ENCODE measurements around the gene SORT1.
A peak's percentile ranks its signal among the peaks of the same experiment; 100 is the strongest.
"Not testable (repeated sequence)": the region's sequence is repeated elsewhere in the genome, so short reads cannot be mapped to it uniquely, and the experiment has no call there.

SORT1 gene

DNA sequence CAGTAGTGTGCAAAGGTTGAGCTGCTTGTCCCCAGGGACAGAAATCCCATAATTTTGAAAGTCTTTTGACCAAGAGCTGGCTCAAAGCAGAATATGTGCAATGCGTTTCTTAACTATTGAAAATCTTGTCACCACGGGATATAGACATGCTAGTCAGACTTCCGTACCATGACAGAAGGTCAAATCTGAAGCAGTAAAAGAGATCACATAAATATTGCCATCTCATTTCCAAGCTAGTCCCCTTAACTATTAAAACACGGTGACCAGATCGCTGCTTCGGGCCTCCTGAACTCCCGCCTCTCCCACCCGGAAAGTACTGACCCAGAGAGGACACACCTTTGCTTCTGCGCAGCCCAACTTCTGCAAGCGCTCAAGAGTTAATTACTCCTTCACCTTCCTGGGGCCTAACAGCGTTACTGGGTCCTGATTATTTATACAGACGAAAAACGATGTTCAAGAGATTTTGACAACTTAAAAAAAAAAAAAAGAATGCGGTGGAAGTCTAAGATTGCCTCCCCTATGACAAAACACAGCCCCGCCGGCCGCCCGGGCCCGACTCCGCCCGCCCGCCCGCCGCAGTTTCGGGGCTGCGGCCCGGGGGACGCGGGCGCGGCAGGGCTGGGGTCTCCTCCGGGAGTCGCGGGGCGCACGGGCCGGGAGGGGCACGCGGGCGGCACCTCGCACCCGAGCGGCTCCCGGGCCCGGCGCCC lies 692 bp downstream of the SORT1 start:
- no peak for DNase-seq (ENCODE audit: low read depth, low spot score)

DNA sequence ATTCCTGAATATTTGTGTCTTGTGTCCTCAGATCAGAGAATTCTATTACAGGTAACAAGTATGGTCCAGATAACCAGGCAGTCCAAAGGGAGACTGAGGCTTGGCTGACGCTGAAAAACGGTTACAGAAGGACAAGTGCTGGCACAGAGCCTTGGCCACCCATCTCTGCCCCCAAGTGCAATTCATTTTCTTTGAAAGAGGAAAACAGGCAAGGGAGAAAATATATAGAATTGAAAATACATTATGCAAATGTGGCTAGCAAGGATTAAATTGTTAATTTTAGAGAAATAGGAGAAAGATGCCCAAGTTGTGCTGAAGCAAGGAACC lies 1.2 kb downstream of the SORT1 start:
- no peak for DNase-seq (ENCODE audit: low read depth, low spot score)

DNA sequence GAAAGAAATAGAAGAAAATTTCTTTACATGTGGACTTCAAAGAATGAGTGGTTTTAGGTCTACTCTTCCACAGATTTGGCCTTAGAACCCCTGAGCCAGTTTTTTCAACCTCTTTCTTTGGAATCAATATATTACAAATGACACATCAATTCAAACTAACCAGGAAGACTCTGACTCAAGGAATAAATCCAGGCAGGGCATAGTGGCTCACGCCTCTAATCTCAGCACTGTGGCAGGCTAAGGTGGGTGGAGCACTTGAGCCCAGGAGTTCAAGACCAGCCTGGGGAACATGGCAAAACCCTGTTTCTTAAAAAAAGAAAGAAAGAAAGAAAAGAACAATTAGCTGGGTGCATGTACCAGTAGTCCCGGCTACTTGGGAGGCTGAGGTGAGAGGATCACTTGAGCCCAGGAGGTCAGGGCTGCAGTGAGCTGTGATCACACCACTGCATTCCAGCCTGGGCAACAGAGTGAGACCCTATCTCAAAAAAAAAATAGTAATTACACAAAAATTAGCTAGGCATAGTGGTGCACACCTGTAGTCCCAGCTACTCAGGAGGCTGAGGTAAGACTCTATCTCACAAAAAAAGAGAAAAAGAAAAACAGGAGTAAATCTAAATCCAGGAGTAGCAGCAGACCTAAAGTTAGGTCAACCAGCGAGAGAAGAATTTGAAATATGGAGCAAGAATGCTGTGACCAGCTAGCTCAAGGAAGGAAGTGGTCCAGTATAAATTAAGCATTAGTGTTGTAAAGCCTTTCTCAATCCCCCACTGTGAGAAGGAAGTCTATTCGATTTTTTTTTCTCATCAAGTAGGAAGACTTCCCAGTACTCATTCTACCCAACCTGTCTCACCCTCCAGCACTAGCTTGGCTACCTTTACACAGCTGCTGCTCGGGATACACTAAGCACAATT lies 1.9 kb downstream of the SORT1 start:
- DNase-seq (ENCODE audit: low read depth, low spot score) = no peak

DNA sequence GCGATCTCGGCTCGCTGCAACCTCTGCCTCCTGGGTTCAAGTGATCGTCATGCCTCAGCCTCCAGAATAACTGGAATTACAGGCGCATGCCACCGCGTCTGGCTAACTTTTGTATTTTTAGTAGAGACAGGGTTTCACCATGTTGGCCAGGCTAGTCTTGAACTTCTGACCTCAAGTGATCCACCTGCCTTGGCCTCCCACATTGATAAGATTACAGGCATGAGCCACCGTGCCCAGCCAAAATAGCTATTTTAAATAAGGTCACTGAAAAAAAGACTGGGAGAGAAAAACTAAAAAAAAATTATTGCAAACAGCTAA lies 2.5 kb downstream of the SORT1 start:
- not testable (repeated sequence) for DNase-seq (ENCODE audit: low read depth, low spot score)

DNA sequence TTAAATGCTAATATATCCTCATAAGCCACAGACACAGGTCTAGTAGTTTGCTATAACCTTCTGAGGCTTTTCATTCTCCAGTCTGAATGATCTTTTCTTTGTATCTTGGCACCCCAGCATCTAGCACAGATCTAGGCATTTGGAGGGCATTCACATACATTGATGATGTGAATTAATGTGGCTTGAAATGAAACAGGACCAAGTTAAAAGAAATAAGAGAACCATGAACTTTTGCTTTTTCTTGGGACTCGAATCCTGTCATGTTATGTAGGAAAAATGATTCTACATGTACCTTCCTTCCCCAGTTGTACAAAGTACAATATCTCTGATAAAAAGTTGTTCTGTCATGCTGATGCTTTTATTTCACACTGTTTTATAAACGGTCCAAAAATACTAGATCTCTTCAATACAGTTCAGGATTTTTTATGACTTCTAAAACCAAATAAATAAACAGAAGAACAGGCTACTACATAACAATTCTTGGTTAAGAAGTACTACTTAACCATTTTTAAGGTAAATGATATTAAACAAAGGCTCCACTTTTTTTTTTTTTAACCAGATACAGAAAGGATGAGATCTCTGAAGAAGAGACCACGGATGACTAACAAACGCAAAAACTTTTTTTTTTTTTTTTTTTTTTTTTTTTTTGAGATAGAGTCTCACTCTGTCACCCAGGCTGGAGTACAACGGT lies 3.0 kb downstream of the SORT1 start:
- no peak for DNase-seq (ENCODE audit: low read depth, low spot score)

DNA sequence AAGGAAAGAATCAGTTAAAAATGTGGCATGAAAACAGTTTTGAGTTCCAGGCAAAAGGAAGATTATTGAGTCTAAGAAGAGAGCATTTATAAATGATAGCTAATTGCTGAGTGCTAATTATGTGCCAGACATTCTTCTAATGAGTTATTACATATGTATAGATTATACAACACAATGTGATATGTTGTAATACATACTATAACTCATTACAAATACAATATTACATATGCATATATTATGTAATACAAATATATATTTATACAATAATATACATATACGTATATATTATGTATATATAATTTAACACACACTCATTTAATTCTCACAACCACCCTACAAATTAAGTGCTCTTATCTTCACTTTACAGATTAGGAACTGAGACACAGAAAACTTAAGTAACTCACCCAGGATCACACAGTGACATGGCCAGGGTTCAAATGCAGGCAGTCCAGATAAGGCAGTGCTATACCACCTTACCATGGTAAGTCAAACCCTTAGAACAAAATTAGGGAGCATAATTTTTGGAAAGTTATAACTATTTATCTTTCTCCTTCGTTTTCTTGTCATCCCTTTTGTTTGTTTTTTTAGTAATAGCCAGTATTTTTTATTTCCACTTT lies 4.0 kb downstream of the SORT1 start:
- no peak for DNase-seq (ENCODE audit: low read depth, low spot score)

DNA sequence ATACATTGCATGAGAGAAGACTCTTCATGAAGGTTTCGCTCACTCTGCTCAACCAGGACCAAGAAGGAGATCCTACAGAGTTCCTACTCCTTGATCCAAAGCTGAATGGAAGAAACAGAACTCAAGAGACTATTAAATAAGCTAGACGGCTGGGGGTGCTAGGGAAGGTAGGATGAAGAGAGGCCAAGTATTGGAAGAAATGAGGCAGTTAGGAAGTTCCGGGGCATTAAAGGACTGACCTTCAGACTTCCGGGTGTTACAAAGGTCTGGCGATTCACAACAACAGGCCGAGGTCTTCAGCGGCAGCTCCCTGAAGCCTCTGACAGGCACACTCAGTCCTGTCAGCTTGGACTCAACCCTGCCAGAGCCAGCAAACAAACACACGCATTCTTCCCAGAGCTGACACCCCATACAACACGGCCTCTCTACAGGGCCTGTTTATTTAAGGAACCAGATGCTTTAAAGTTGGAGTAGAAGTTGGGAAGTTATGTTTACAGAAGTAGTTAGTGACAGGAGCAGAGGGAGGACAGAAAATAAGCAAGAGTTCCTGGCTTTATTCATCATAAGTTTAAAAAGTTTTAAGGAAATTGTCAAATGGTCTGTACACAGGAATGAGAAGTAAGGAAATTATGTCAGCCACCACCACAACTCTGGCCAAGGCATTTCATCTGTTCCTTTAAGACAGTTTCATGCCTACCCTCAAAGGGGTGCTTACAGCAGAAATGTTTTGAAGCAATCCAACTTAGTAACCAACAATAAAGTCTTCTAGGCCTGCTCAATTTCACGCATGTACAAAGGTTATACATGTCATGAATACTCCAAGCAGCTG lies 4.7 kb downstream of the SORT1 start:
- DNase-seq (ENCODE audit: low read depth, low spot score) = peak; percentile 63

DNA sequence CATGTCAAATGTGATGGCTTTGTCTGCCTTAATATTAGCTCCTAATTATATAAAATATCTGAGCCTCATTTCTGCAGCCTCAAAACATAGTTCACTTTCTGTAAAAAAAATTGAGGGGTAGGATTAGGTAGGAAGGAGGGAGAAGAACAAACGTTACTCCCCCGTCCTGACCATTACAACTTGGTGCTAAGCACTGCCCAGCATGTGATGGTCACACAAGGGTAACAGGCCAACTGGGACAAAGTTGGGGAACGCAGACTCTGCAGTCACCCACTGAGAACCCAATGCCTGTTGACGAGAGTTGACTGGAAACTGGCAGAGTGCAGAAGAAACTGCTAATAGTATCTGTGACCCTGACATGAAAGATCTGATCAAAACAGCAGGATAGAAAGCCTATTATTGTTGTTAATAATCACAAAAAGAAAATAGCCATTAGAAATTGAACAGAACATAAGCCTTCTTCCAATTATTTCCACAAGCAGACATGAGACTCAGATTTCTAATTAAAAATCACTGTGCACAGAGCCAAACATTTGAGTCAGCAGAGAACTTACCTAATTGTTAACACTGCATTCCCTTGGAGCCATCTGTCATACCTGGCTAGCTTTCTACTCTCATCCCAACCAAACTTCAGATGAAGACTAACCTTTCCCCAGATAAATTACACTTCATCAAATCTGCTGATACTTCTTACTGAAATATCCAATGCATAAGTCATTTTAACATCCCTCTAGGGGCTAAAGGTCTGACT lies 5.5 kb downstream of the SORT1 start:
- DNase-seq (ENCODE audit: low read depth, low spot score) = no peak

DNA sequence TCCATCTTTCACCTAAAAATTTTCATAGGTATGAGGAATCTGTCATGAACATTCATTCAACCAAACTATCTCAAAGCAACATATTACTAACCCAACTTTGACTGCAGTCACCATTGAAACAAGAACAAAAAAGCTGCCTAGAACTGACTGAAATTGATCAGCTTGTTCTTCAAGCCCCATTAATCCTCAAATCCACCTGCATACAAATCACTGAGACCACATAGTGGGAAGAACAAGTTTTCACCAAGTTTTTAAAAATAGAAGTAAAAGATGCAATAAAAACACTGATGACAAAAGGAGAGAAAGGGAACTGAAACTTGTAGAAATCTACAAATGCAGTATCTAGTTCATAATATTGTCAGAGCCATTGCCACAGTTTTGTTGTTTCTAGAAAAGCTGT lies 6.1 kb downstream of the SORT1 start:
- DNase-seq (ENCODE audit: low read depth, low spot score) = no peak

DNA sequence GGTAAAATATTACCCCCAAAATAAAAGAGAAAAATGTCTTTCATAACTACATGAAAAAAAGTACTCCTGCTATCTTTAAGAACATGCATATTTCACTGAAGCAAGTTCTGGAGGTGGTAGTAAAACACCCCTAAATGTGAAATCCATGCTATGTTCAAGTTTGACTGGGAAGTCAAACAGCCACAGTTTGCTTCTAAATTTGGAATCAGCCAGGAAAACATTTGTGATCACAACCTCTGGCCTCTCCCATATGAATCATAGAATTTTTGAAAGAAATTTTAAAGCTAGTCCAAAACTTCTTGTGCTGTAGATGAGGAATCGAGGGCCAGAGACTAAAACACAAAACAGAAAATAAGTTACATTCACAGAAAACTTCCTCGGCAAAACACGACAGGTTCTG lies 6.6 kb downstream of the SORT1 start:
- DNase-seq (ENCODE audit: low read depth, low spot score) = no peak

DNA sequence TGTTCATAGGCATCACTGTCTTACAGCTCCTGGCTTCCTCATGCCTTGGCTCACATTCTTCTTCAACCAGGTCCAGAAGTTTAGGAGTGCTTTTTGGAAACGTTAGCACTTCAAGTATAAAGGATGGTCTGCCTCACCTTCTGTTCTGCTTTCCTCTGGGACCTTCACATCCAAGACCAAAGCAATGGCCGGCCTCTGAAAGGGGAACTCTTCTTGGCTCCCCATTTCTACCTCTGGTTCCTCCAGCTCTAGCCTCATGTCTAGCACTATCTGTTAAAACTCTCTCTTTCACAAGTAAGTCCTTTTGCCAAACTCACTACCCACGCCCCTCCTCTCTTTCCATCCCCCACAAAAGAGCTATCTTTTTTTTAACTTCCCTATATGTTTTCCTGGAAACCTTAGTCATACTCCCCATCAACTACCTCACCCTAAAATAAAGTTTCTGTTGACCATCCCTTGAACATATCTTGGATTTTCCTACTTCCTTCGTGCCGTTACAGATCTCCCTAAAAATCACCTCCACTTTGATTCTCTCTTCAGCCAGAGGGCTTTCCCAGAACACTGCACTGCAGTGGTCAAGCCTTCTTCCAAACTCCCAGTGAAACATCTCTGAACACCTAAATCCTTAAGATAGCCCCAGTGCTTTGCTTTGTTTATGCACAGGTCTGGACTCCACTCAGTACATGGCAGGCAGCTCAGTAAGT lies 7.9 kb downstream of the SORT1 start:
- no peak for DNase-seq (ENCODE audit: low read depth, low spot score)

DNA sequence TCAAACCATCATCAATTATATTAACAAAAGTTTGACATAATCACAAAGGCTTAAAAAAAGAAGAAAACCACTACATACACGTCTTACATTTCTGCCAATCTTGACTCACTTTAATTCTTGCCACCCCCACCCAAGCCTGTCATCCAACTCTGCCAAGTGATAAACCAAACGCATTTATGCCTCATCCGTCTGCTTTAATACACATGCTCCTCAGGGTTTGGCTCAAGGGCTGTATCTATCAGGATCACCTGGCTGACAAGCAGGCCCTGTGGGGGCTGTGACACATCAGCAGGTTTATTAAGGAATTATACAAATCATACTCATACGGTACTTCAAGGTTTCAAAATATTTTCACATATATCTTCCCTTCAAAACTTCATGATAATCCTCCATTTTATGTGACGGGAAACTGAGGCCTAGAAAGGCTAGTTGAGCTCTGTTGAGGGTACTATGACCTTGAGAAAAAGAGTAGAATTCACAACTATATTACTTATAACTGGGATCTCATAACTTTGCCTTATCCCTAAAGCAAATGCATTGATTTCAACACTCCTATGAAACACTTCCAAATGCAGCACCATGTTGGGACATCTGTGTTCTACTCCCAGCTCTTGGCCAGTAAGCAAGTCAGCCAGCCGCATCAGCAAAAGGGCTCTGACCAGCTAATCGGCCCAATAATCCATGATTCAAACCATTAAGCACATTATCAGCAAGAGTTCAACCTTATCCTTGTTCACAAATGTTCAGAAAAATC lies 8.7 kb downstream of the SORT1 start:
- DNase-seq (ENCODE audit: low read depth, low spot score) = no peak

DNA sequence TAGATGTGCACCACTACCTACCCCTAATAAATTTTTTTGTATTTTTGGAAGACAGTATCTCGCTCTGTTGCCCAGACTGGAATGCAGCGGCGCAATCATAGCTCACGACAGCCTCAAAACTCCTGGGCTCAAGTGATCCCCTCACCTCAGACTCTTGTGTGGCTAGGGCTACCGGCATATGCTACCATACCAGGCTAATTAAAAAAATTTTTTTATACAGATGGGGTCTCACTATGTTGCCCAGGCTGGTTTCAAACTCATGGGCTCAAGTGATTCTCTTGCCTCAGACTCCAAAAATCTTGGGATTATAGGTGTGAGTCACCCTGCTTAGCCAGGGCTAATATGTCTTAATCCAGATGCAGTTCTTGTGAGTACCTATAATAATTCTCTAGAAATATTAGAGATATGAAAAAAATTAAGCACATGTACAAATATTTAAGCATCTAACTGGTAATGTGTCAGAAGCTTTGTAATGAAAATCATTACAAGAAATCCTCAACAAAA lies 9.5 kb downstream of the SORT1 start:
- no peak for DNase-seq (ENCODE audit: low read depth, low spot score)

DNA sequence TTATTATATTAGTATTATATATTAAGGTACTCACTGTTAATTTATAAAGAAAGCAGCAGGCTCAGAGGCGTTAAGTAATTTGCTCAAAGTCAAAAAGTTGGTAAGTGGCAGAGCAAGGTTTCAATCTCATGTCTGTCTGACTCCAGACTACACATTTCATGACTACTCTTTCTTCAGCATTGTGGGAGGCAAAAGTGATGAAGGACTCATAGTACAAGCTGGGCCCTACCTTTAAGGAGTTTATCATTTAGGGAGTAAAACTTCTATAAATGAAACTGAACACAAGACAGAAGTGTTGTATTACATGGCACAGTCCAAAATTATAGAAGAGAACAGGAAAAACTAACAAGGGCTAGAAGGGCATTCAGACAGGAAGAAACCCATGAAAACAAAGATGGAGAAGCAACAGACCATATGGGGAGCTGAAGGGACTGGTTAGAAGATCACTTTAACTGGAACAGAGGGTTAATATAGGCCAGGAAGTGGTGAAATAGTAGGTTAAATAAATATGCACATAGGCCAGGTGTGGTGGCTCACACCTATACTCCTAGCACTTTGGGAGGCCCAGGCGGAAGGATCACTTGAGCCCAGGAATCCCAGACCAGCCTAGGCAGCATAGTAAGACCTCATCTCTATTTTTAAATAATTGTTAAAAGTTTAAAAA lies 11.5 kb downstream of the SORT1 start:
- DNase-seq (ENCODE audit: low read depth, low spot score) = no peak

DNA sequence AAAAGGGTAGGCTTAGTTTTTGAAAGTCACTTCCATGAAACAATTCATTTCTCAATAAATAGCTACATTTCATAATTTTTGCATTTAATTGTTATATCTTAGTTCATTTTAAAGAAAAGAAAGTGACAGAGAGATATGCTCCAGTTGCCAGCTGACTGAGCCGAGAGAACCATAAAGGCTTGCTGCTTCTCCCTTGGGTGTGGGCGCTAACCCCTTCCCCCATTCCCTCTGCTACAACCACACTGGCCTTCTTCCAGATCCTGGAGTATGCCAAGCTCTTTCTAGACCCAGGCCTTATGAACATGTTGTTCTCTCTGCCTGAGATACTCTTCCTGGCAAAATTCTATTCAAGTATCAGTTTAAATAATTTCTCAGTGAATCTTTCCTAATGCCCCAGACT lies 12.3 kb downstream of the SORT1 start:
- no peak for DNase-seq (ENCODE audit: low read depth, low spot score)

DNA sequence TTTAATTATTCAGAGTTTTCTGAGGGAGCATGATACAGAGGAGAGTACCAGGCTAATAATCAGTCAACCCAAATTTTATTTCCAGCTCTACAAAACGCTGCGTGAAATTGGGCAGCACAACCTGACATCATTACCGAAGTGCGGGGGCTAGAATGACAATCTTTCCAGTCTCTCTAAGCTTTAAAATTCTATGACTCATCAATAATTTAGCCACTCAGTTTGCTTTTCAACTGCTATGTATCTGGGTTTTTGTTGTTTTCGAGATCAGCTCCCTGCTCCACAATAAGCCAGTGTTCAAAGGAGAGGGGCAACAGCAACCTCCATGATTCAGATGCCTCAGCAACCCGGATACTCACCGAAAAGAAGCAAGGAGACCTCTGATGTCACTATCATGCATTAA lies 13.9 kb downstream of the SORT1 start:
- DNase-seq (ENCODE audit: low read depth, low spot score) = no peak

DNA sequence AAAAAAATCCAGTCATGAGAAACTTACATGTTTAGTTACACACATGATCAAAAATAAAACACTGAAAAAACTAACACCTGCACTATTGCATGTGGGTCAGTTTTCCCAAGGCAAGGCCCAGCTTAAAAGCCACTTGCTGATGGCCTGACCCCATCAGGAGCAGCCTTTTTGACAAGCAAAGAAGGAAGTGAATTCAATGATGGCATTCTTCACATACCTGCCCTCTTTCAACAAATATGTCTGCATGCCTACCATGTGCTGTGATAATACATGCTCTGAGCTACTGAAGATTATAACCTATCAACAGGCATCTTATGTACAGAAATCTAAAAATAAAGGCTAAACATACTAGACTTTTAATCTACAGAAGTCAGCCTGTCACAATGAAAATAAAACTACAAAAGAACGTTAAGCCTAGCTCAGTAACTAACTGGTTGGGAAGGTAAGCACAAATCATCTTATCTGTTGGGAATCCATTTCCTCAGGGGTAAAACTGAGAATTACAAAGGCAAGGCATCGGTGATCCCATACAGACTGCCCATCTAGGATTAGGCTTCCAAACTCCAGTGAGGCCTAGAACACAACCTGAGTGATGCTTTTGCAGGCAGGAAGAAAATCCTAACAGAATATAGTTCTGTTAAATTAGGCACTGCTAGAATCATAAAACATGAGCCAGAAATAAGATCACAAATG lies 14.5 kb downstream of the SORT1 start:
- no peak for DNase-seq (ENCODE audit: low read depth, low spot score)

DNA sequence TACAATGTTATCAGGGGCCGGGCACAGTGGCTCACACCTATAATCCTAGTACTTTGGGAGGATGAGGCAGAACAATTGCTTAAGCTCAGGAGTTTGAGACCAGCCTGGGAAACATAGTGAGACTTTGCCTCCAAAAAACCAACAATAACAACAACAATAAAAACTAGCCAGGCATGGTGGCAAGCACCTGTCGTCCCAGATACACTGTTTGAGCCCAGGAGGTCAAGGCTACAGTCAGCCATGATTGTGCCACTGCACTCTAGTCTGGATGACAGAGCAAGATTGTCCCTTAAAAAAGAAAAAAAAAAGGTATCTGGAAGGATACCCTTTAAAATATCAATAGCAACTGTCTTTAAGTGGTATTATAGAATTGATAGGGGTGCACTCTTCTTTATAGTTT lies 16.1 kb downstream of the SORT1 start:
- DNase-seq (ENCODE audit: low read depth, low spot score) = no peak

All from brain pericyte (primary cell).